Erythroblast (primary cell): Measurements from ENCODE around the gene MTCL1.
"Not testable (repeated sequence)": the region's sequence is repeated elsewhere in the genome, so short reads cannot be mapped to it uniquely, and the experiment has no call there.

ENCODE experiments used
- DNase-seq, 2 experiments: peaks; one replicate each; lab custom pipeline; 2025; lab: John Stamatoyannopoulos, UW
- GATA1 ChIP-seq: IDR thresholded peaks from 2 replicates; pipeline ENCODE4 v1.6.1; 2011; ENCODE audit warnings: low read depth, mild to moderate bottlenecking, control low read depth, low read length, moderate library complexity
- POLR2A ChIP-seq: IDR thresholded peaks from 2 replicates; pipeline ENCODE4 v1.6.1; 2011; ENCODE audit warnings: mild to moderate bottlenecking, low read length

Gene MTCL1

GRCh38 chr18:8750954-8751415 lies 45.6 kb downstream of the MTCL1 start:
- TF ChIP-seq GATA1 (no peak), POLR2A (no peak)

DNA sequence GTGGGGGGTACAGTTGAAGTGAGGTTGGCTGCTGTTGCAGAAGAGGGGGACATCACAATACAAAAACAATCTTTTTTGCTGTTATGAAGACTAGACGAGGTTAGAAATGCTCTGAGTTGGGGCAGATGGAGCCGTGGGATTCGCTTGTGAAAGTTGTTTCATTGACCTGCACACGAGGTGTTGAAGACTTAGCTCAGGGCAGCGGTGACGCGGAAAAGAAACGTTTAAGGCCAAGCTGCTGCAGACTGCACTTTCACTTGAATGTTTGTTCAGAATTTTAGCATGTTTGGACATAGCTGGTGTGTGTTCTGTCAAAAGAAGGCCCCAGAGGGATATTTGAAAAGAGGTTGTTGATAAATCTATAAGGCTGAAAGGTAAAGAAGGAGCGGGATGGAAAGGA lies 46.3 kb downstream of the MTCL1 start:
- DNase-seq: no peak
- no peak for TF ChIP-seq GATA1
- no peak for TF ChIP-seq POLR2A

More at GRCh38 chr18:8750954-8751415, 45.6 kb downstream of the MTCL1 start:
- DNase-seq: no peak

DNA sequence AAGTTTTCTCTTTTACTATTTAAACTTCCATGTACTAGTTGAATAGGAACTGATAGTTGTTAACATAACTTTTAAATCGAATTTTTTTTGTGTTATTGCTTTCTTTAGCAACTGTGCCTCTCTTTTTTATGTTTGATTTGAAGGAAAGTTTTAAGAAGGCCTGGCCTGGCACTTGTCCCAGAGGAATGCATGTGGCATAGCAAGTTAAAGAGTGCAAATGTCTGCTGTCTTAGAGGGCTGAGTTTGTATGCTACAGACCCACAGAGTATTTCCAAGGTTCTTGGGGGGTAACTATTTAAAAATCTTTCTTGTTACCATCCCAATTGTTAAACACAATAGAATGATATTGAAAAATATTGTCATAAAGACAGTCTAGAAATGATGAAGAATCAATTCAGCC lies 47.0 kb downstream of the MTCL1 start:
- no peak for TF ChIP-seq GATA1
- TF ChIP-seq POLR2A: no peak
- no peak for DNase-seq

DNA sequence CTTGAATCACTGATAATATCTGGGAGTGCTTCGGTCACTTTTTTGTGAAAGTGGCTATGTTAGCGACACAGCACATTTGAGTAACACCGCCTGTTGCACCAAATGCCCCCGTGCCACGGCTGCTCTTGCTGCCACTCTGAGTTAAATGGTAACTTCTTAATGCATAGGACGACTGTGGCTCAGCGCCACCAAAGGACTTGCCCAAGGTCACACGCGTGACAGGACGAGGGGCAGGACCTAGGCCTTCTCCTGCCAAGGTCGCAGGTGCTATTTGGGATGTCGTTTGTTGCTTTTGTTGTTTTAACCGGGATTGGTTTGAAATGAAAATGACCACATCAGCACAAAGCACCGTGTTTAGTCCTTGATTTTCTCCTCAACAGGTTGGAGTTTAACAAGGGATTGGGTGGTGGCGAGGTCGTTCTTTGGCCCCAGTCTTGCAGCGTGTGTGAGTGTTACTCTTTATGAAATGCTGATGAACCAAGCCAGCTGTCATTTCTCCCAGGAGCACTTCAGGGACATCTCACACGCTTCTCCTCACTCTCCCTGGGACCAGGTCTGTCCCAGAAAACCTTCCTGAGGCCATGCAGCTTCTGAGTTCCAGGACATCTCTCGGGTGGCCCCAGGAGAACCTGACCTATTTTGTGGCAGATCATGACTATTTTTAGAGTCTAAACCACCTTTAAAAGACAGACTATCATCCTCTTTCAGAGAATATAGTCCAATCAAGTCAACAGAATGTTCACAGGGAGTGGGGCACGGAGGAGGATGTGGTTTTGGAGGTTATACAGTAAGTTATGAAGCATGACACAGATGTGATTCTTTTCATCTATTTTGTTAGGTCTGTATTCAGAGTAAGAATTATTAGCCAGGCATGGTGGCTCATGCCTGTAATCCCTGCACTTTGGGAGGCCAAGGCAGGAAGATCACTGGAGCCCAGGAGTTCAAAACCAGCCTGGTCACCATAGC lies 49.9 kb downstream of the MTCL1 start:
- no peak for DNase-seq
- TF ChIP-seq GATA1 (no peak), POLR2A (no peak)

DNA sequence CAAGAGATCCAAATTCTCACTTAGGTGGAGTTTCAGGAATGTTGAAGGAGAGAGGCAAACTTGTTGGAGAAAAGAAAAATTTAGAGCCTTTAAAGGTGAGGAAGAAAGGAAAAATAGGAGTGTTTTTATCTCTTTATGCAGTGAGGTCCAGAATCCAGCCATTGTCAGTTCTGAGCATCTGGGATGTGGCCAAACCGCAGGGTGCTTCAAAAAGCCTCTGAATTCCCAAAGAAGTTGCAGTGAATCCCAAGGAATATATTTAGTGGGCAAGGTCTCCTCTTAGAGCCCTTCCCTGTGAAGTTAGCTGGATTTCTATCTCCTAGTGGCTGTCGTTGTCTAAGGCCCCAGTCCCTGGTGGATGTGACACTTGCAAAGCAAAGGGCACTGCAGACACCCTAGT lies 51.2 kb downstream of the MTCL1 start:
- TF ChIP-seq GATA1: no peak
- no peak for TF ChIP-seq POLR2A
- no peak for DNase-seq

GRCh38 chr18:8757396-8757997 lies 52.1 kb downstream of the MTCL1 start:
- TF ChIP-seq POLR2A (no peak), GATA1 (no peak)
- no peak for DNase-seq

- no peak for DNase-seq
- no peak for TF ChIP-seq POLR2A
- no peak for TF ChIP-seq GATA1
These were observed 53.1 kb downstream of the MTCL1 start for GRCh38 chr18:8758466-8758865.

DNA sequence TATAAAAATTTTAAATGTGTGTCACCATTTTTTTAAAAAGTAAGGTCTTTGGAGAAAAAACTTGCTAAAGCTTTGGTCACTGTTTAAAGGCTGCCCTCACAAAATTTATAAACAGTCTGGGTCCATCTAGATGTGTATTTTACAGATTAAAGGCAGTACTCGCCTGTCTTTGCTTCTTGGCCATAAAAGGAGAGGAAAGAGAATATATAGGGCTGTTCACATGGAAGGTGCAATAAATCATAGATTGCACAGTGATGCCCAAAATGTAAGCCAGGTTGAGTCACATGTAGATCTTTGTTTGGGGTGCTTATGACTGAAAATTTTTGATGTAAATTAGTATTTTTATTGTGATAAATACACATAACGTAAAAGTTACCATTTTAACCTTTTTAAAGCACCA lies 55.6 kb downstream of the MTCL1 start:
- no peak for DNase-seq

DNA sequence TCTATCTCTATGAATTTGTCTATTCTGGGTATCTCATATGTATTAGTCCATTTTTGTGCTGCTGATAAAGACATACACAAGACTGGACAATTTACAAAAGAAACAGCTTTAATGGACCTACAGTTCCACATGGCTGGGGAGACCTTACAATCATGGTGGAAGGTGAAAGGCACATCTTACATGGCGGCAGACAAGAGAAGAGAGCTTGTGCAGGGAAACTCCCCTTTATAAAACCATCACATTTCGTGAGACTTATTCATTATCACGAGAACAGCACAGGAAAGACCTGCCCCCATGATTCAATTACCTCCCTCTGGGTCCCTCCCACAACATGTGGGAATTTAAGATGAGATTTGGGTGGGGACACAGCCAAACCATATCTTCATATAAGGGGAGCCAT lies 56.2 kb downstream of the MTCL1 start:
- not testable (repeated sequence) for DNase-seq

More for the DNA sequence above, 55.6 kb downstream of the MTCL1 start:
- TF ChIP-seq GATA1 (no peak), POLR2A (no peak)

- no peak for DNase-seq
- TF ChIP-seq GATA1: no peak
- TF ChIP-seq POLR2A: no peak
These were observed 57.6 kb downstream of the MTCL1 start for GRCh38 chr18:8762968-8763367.

DNA sequence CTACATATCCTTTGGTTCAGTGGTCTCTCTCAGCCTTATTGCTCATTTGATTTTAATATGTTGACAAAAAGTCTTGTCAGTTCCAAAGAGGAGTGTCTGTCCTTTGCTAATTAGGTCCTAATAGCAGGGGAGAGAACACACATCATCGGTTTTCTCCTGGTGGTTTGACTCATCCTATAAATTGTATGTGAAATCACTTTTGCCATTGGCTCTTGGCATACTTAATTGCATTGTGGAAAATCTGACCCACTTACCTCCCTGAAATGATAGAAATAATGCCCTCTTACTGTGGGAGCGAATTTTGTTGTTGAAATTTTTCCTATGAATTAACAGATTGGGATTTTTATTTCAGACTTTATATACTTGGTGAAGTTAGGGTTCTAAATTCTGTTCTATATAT lies 58.3 kb downstream of the MTCL1 start:
- TF ChIP-seq POLR2A (no peak), GATA1 (no peak)
- DNase-seq: no peak

DNA sequence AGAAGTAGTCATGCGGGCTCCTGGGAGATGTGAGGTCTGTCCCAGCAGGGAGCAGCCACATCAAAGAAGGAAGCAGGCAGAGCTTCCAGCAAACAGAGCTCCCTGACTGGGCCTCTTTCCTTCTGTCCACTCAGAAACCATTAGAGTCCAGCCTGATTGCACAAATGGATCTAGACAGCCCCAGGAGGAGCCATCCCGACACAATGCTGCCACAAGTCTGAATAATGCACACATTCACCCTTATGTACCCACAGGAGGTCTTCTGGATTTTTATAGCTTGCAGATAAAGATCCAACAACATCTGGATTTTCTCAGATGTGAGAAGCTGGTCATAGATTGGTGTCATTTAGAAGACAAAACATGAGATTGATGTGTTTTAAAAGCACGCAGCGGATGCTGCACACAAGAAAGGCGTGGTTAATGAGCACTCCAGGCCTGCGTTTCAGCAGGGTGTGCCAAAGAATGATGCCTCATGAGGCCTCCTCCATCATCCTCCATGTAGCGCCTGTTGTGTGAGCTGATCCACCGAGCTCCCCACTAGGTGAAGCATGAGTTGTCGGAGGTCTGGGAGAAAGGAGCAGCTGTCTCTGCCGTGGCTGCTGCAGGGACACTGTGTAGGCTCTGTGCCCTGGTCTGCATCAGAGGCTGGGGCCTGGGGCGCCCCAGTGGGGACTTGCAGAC lies 60.6 kb downstream of the MTCL1 start:
- no peak for TF ChIP-seq GATA1
- DNase-seq: no peak

GRCh38 chr18:8766559-8767293 lies 61.4 kb downstream of the MTCL1 start:
- TF ChIP-seq POLR2A: no peak
- no peak for TF ChIP-seq GATA1
- no peak for DNase-seq

GRCh38 chr18:8767340-8767739 lies 62.0 kb downstream of the MTCL1 start:
- no peak for DNase-seq
- TF ChIP-seq GATA1 (no peak), POLR2A (no peak)
